Lung (tissue), 12 donors: Measurements from ENCODE around the gene PTPRT. TPM values are rescaled to one million over a fixed set of nuclear protein-coding genes. Genes with fewer than 3 reads are reported as not detected.

Source experiments
- ATAC-seq: fragments of 200-7000 bp; cut with Tn5 transposase; one replicate; pipeline ENCODE4 v1.9.1; 2020; ENCODE audit warnings: moderate number of reproducible peaks; ENCODE audit not compliant: insufficient read depth, low FRiP score
- DNase-seq, 3 donors: peaks; one replicate each; pipeline ENCODE4 v3.0.0-alpha.2; 2013 to 2017
- H3K27ac ChIP-seq, 2 donors: one replicate each; pipeline ENCODE4 v1.5.1; 2013; ENCODE audit warnings: mild to moderate bottlenecking in 2 of 2, moderate library complexity in 2 of 2, control low read depth in 1 of 2, inconsistent platforms in 1 of 2, low read depth in 1 of 2, low read length in 1 of 2
- H3K27me3 ChIP-seq, 3 donors: one replicate each; pipeline ENCODE4 v1.5.1; 2013; ENCODE audit warnings: low read length in 2 of 3; ENCODE audit not compliant: control insufficient read depth in 3 of 3, insufficient read depth in 3 of 3
- H3K36me3 ChIP-seq, 4 donors: one replicate each; pipeline ENCODE4 v1.5.1; 2013; ENCODE audit warnings: low read length in 4 of 4, mild to moderate bottlenecking in 1 of 4, moderate library complexity in 1 of 4; ENCODE audit not compliant: control insufficient read depth in 4 of 4, insufficient read depth in 4 of 4
- H3K4me1 ChIP-seq, 5 donors: one replicate each; pipeline ENCODE4 v1.5.1; 2013; ENCODE audit warnings: low read length in 5 of 5, mild to moderate bottlenecking in 2 of 5, moderate library complexity in 1 of 5; ENCODE audit not compliant: control insufficient read depth in 5 of 5, insufficient read depth in 5 of 5
- H3K4me3 ChIP-seq: one replicate; pipeline ENCODE4 v1.5.1; 2013; ENCODE audit warnings: mild to moderate bottlenecking, control low read depth, moderate library complexity
- H3K9ac ChIP-seq, 2 donors: one replicate each; pipeline ENCODE4 v1.5.1; 2013; ENCODE audit warnings: low read length in 2 of 2, control low read depth in 1 of 2; ENCODE audit not compliant: insufficient read depth in 1 of 2
- H3K9me3 ChIP-seq, 4 donors: one replicate each; pipeline ENCODE4 v1.5.1; 2013; ENCODE audit warnings: low read length in 3 of 4, mild to moderate bottlenecking in 1 of 4, moderate library complexity in 1 of 4; ENCODE audit not compliant: control insufficient read depth in 4 of 4, insufficient read depth in 3 of 4
- WGBS, 2 donors: extraction: QIAGEN DNeasy Blood & Tissue Kit; methylation state at CpG; one replicate each; pipeline ENCODE4 v1.1.7; 2013; 5-methylcytosine and 5-hydroxymethylcytosine counted together
- polyA plus RNA-seq, 2 donors: library from polyadenylated mRNA; stranded (reverse); fragments of 200-250 nt; gene quantifications; one replicate each; pipeline ENCODE4 v1.2.1, GENCODE V29; 2013
- total RNA-seq, 2 donors: library from RNA; depleted of rRNA in 1 of 2; stranded (reverse); fragments of >200 nt in 1 of 2; gene quantifications; one replicate each; pipeline ENCODE4 v1.2.1, GENCODE V29; 2014 to 2021
- TF ChIP-seq, protein P1 (sequence below): IDR thresholded peaks from 2 replicates; pipeline ENCODE4 v1.5.1; 2012; ENCODE audit warnings: mild to moderate bottlenecking; ENCODE audit errors: control extremely low read depth, extremely low read depth
- donor health status: control.
- donor health status: control.
- donor health status: Bipolar disorder and iron deficiency.
- donor health status: healthy.
- donor health status: DM: yes; HTN: yes; CAD: no.

PTPRT gene
- total and polyA plus RNA-seq, 4 donors, result 0.37 to 13.8 (median 6.1) TPM

DNA sequence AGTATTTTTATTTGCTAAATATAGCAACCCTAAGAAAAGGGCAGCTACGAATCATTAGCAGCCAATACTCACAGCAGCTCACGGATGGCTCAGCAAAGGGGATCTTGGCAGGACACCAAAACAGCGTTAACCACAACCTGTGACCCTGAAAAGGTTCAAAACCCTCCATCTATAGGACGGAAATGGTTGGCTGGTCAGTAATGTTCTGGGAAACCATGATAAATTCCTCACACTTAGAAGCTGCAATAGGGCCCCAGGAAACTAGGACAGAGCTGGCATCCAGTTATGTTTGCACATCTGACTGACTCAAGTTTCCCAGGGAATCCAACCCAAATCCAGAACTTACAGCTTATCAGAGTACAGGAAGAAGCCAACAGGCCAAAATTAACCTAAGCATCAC is 30.9 kb upstream of the PTPRT start:
- no peak for ATAC-seq
- TF ChIP-seq, protein P1, sequence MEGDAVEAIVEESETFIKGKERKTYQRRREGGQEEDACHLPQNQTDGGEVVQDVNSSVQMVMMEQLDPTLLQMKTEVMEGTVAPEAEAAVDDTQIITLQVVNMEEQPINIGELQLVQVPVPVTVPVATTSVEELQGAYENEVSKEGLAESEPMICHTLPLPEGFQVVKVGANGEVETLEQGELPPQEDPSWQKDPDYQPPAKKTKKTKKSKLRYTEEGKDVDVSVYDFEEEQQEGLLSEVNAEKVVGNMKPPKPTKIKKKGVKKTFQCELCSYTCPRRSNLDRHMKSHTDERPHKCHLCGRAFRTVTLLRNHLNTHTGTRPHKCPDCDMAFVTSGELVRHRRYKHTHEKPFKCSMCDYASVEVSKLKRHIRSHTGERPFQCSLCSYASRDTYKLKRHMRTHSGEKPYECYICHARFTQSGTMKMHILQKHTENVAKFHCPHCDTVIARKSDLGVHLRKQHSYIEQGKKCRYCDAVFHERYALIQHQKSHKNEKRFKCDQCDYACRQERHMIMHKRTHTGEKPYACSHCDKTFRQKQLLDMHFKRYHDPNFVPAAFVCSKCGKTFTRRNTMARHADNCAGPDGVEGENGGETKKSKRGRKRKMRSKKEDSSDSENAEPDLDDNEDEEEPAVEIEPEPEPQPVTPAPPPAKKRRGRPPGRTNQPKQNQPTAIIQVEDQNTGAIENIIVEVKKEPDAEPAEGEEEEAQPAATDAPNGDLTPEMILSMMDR, result no peak
- peak; percentile 37 to 68 (median 53) for DNase-seq

DNA sequence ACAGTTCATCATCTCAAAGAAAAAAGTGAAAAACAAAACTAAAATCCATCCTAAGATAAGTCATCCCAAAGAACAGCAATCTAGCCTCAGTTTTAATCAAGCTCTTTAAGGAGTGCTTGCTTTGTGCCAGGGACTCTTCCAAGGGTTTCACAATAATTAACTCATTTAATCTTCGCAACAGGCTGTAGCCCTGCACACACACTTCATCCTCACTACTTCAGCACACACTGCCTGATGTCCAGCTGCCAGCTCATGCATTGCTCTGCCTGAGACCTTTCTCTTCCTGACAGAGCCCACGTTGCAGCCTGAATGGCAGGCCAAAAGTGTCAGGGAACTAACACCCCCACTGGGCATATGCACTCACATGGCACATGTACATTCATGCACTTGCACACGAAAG is 21.2 kb upstream of the PTPRT start:
- H3K9me3 ChIP-seq, result peaks cover 0 to 3% (median 0%) of the 10 kb centered on the region in 4 donors
- H3K4me3 ChIP-seq, result no peak overlapping the region
- H3K27ac ChIP-seq, result no peak overlapping the region
- no peak overlapping the region for H3K9ac ChIP-seq
- ATAC-seq, result no peak
- no peaks in the 10 kb centered on the region for H3K27me3 ChIP-seq
- 44 to 60% methylated on average over 3 of the region's 3 CpGs for WGBS, 2 donors
- H3K36me3 ChIP-seq, result no peaks in the 10 kb centered on the region
- TF ChIP-seq, protein P1, result no peak
- DNase-seq, result peak; percentile 63 to 94 (median 88)
- peaks cover 0 to 13% (median 1%) of the 10 kb centered on the region in 5 donors for H3K4me1 ChIP-seq

More for the DNA sequence above, 30.9 kb upstream of the PTPRT start:
- Histone ChIP-seq H3K4me3 (no peak overlapping the region), H3K27me3 (no peaks in the 10 kb centered on the region), H3K27ac (no peak overlapping the region), H3K9me3 (peaks cover 0 to 2% (median 0%) of the 10 kb centered on the region in 4 donors), H3K4me1 (peaks cover 0 to 28% (median 8%) of the 10 kb centered on the region in 5 donors), H3K9ac (no peak overlapping the region), H3K36me3 (no peaks in the 10 kb centered on the region)
- 24 to 27% methylated on average over 4 of the region's 4 CpGs for WGBS, 2 donors

DNA sequence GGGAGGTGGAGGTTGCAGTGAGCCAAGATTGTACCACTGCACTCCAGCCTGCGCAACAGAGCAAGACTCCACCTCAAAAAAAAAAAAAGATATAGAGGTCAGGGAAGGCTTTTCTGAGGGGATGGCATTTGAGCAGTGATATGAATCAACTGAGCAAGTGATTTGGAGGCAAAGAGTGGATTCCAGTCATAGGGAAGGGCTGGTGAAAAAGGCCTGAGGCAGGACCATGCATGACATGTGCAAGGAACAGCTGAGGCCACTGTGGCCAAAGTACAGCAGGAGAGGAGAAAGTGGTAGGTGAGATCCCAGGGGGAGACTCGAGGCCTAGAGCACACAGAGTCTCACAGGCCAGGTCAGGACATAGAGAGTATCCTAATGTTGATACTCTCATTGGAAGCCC is 20.1 kb upstream of the PTPRT start:
- DNase-seq (no peak), ATAC-seq (no peak)
- TF ChIP-seq, protein P1, result no peak
- WGBS, 2 donors, result 84 to 86% methylated on average over 2 of the region's 2 CpGs
- Histone ChIP-seq H3K36me3 (no peaks in the 10 kb centered on the region), H3K9me3 (peaks cover 0 to 1% (median 0%) of the 10 kb centered on the region in 4 donors), H3K4me1 (peaks cover 0 to 13% (median 0%) of the 10 kb centered on the region in 5 donors), H3K27ac (no peak overlapping the region), H3K9ac (no peak overlapping the region), H3K4me3 (no peak overlapping the region), H3K27me3 (no peaks in the 10 kb centered on the region)

DNA sequence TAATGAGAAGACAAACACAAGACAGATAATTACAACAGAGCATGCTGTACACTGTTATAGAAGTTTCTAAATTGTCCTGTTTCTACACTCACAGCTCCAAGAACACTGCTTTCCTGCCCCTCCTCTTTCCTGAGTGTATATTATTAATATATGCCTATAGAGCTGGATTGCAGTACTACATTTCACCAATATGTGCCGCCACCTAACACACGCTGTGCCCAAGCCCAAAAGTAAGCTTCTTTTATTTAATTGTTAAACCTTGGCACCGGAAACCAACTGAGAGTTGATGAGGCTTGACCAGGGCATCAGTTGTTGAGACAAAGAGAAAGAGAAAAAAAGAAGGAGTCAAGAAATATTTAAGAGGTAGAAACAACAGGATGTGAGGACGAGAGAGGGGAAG is 16.0 kb upstream of the PTPRT start:
- WGBS, 2 donors, result 80 to 83% methylated on average over 4 of the region's 4 CpGs
- ATAC-seq, result no peak
- peaks cover 0 to 9% (median 0%) of the 10 kb centered on the region in 5 donors for H3K4me1 ChIP-seq
- H3K9ac ChIP-seq, result no peak overlapping the region
- TF ChIP-seq, protein P1, result no peak
- peaks cover 0 to 5% (median 0%) of the 10 kb centered on the region in 4 donors for H3K9me3 ChIP-seq
- peaks cover 0 to 5% (median 3%) of the 10 kb centered on the region in 3 donors for H3K27me3 ChIP-seq
- H3K4me3 ChIP-seq, result no peak overlapping the region
- DNase-seq, result no peak
- no peaks in the 10 kb centered on the region for H3K36me3 ChIP-seq
- no peak overlapping the region for H3K27ac ChIP-seq
